ENCODE measurements around the gene C5orf58. TPM values are rescaled to one million over a fixed set of nuclear protein-coding genes. Genes with fewer than 3 reads are reported as not detected.

The C5orf58 gene
- not detected in 2 replicates for total RNA-seq

GRCh38 chr5:170232786-170233185 lies at the start of gene C5orf58:
TSS of gene C5orf58 (plus strand) at chr5:170232985. CDS start at chr5:170234977, 1,992 bp downstream.

Other genes with a start within 250 kb of the C5orf58 start
- not detected in 2 replicates for gene FOXI1, start 127.1 kb upstream of the C5orf58 start, total RNA-seq
- not detected in 2 replicates for gene LCP2, start 64.8 kb downstream of the C5orf58 start, total RNA-seq
- not detected in 2 replicates for gene KCNMB1, start 156.4 kb downstream of the C5orf58 start, total RNA-seq